Activated naive CD8-positive, alpha-beta T cell treated with anti-CD3 and anti-CD28 coated beads, Interleukin-2, amount 10 ng/mL, durations not matched to agents 7 days and 5 days (primary cell): Measurements from ENCODE around the gene CA10. TPM values are rescaled to one million over a fixed set of nuclear protein-coding genes. Genes with fewer than 3 reads are reported as not detected.

Experiments
- ATAC-seq: fragments of 150-1000 bp; cut with Tn5 transposase; one replicate; pipeline ENCODE4 v1.10.0; 2021; ENCODE audit warnings: low read depth, moderate library complexity
- POLR2A ChIA-PET: fragments of 350-600 bp; sonication (Branson Sonifier 250); formaldehyde crosslinking; loops from one replicate; lab custom pipeline; 2021; ENCODE audit warnings: antibody characterized with exemption; lab: Charles Lee
- DNase-seq: peaks from one replicate; pipeline ENCODE4 v3.0.0; 2021
- H3K27ac Mint-ChIP-seq: one replicate; pipeline ENCODE4 v1.8.0; 2022; ENCODE audit warnings: mild to moderate bottlenecking, mixed read lengths
- H3K27me3 Mint-ChIP-seq: one replicate; pipeline ENCODE4 v1.8.0; 2022; ENCODE audit warnings: mild to moderate bottlenecking, moderate library complexity, mixed read lengths
- H3K36me3 Mint-ChIP-seq: one replicate; pipeline ENCODE4 v1.8.0; 2021; ENCODE audit warnings: mild to moderate bottlenecking, mixed read lengths
- H3K4me1 Mint-ChIP-seq: one replicate; pipeline ENCODE4 v1.8.0; 2021; ENCODE audit warnings: mixed read lengths
- H3K4me3 Mint-ChIP-seq: one replicate; pipeline ENCODE4 v1.8.0; 2022; ENCODE audit warnings: mild to moderate bottlenecking, moderate library complexity, mixed read lengths
- H3K9me3 Mint-ChIP-seq: one replicate; pipeline ENCODE4 v1.8.0; 2021; ENCODE audit warnings: mixed read lengths
- total RNA-seq, 2 experiments: library from RNA; stranded (reverse); gene quantifications; one replicate each; pipeline ENCODE4 v1.2.3, GENCODE V29; 2021

CA10 gene
- total RNA-seq, 2 experiments from 2014 or later = 0.20 TPM; not detected in 1

DNA sequence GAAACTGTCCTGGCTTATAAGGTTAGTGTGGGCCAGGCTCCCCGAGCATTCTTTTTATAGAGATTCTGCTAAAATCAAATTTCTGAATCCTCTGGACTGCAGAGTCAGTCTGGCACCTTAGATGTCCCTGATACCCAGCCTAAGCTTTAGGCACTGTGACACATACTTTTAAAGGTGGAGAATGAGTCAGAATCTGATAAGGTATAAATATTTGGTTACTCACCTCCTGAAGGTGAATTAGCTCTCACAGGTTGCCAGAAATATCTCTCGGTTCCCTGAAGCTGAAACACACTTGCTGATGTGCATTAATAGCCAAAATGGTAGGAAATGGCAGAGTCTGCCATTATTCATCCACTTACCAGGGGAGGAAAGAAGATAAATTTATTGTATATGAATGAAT lies 451.3 kb downstream of the CA10 start:
- no peak overlapping the region for H3K4me3 Mint-ChIP-seq
- ATAC-seq (no peak), DNase-seq (no peak)
- H3K9me3 Mint-ChIP-seq = no peaks in the 10 kb centered on the region
- POLR2A ChIA-PET = no interaction called here
- H3K4me1 Mint-ChIP-seq = no peaks in the 10 kb centered on the region
- H3K27ac Mint-ChIP-seq = no peak overlapping the region
- H3K27me3 Mint-ChIP-seq = peaks cover 22% of the 10 kb centered on the region
- no peaks in the 10 kb centered on the region for H3K36me3 Mint-ChIP-seq

GRCh38 chr17:51706093-51706492 lies 452.4 kb downstream of the CA10 start:
- no peak for DNase-seq
- Mint-ChIP-seq H3K27ac (no peak overlapping the region), H3K9me3 (no peaks in the 10 kb centered on the region), H3K4me1 (no peaks in the 10 kb centered on the region), H3K4me3 (no peak overlapping the region), H3K27me3 (peaks cover 14% of the 10 kb centered on the region), H3K36me3 (no peaks in the 10 kb centered on the region)
- no peak for ATAC-seq
- POLR2A ChIA-PET = no interaction called here

DNA sequence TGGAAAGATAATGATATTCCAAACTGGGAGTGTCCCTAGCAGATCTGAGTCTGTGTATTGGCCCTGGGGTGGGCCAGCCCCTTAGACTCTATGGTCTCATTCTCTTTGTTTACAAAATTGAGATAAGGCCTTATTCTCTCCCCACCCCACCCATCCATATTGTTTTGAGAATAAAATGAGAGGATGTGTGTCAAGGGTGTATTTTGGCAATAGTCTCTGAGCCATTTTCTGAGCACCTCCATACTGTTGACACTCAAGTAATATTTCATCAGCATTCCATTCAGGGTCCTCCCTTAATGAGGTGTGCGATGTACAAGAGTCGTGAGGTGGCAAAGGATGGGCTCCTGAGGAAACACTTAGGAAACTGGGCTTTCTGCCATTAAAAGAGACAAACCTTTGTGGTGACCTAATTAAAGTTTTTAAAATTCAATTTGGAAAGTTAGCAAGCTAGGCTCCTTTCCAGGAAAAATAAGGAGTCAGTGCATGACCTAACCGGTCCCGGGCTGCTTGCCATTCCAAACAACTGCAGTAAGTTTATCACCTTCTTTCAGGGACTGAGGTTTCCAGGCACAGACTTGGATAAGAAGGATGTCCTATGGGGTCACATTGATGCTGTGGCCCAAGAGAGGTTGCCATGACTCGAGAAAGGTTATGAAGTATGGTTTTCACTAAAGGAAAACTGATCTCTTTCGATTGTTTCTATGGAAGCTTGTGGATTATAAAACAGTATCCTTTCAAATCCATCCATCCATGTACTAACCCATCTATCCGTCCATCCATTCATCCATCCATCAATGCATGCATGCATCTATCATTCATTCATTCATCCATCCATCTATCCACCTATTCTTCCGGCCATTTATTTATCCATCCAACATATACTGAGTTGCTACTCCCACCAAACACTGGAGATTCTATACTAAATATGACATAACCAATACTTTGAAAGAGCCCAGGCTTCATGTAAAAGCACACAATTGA lies 454.9 kb downstream of the CA10 start:
- no peak for DNase-seq
- Mint-ChIP-seq H3K36me3 (no peaks in the 10 kb centered on the region), H3K4me1 (no peaks in the 10 kb centered on the region), H3K9me3 (no peaks in the 10 kb centered on the region), H3K4me3 (no peak overlapping the region), H3K27ac (no peak overlapping the region), H3K27me3 (no peaks in the 10 kb centered on the region)
- POLR2A ChIA-PET = no interaction called here
- ATAC-seq = no peak

DNA sequence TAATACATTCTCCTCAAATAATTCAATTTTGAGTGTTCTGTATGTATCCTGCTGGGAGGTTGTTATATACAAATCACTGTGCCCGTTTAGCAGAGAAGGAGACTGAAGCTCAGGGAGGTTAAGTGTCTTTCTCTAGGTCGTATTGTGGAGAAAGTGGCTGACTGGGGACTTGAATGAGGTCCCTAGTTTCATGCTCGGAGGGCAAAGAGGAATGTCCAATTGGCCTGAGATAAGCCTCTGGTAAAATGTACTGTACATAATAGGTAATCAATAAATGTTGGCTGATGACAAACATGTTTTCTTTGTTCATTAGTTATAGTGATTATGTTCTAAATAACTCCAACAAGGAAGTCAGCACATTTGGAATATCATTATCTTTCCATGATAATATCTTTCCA lies 455.6 kb downstream of the CA10 start:
- Mint-ChIP-seq H3K4me1 (no peaks in the 10 kb centered on the region), H3K27ac (no peak overlapping the region), H3K27me3 (no peaks in the 10 kb centered on the region), H3K9me3 (no peaks in the 10 kb centered on the region), H3K4me3 (no peak overlapping the region), H3K36me3 (no peaks in the 10 kb centered on the region)
- ATAC-seq (no peak), DNase-seq (no peak)
- POLR2A ChIA-PET = no interaction called here

DNA sequence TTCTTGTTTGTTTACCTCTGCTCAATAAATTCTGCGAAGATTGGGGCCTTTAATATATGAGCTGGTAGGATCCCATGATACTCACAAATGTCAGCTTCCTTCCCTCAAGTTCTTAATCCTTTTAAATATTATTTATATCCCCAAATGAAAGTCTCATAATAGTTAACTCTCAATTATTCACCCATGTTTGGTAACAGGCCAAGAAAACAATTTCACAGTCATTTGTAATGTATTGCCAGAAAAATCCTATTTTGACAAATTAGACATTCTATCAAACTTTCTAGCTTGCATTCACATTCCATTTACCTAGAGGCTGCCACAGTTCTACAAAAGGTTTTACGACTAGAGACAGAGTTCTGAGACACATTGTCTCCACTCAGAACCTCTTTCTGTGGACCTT lies 457.0 kb downstream of the CA10 start:
- Mint-ChIP-seq H3K4me1 (no peaks in the 10 kb centered on the region), H3K27me3 (no peaks in the 10 kb centered on the region), H3K4me3 (no peak overlapping the region), H3K27ac (no peak overlapping the region), H3K36me3 (no peaks in the 10 kb centered on the region), H3K9me3 (no peaks in the 10 kb centered on the region)
- POLR2A ChIA-PET = no interaction called here
- ATAC-seq = no peak
- DNase-seq = no peak

- DNase-seq (no peak), ATAC-seq (no peak)
- H3K27me3 Mint-ChIP-seq = no peaks in the 10 kb centered on the region
- H3K36me3 Mint-ChIP-seq = no peaks in the 10 kb centered on the region
- H3K4me1 Mint-ChIP-seq = no peaks in the 10 kb centered on the region
- POLR2A ChIA-PET = no interaction called here
- no peaks in the 10 kb centered on the region for H3K9me3 Mint-ChIP-seq
- H3K4me3 Mint-ChIP-seq = no peak overlapping the region
- H3K27ac Mint-ChIP-seq = no peak overlapping the region
These were observed 458.3 kb downstream of the CA10 start for GRCh38 chr17:51700011-51700760.

DNA sequence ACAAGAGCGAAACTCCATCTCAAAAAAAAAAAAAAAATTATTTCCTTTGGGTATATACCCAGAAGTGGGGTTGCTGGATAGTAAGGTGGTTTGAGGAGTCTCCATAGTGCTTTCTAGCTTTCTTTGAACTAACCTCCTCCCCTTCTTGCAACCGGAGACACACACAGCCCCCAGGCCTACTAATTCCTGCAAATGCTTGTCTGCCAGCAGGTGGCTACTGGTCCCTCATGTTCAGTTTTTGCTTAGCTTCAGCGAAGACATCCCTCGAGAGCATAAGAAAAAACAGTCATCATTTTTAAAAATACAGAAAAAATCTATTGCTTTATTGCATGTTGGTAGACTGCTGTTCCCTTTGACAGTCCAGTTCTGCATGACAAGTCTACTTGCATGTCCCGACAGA lies 459.2 kb downstream of the CA10 start:
- DNase-seq (no peak), ATAC-seq (no peak)
- H3K4me1 Mint-ChIP-seq = no peaks in the 10 kb centered on the region
- H3K36me3 Mint-ChIP-seq = no peaks in the 10 kb centered on the region
- H3K27me3 Mint-ChIP-seq = no peaks in the 10 kb centered on the region
- H3K27ac Mint-ChIP-seq = no peak overlapping the region
- POLR2A ChIA-PET = no interaction called here
- H3K4me3 Mint-ChIP-seq = no peak overlapping the region
- no peaks in the 10 kb centered on the region for H3K9me3 Mint-ChIP-seq

DNA sequence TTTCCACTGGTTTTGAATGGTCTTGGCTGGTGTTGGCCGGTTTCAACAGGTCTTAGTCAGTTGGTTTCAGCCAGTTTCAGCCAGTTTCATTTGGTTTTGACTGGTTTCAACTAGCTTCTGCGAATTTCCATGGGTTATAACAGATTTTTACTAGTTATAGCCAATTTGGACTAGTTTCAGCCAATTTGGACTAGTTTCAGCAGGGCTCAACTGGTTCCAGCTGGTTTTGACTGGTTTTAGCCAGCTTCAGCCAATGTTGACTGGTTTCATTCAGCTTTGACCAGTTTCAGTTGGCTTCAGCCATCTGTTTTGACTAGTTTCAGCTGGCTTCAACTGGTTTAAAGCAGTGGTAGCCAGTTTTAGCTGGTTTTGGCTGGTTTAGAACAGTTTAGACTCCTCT lies 465.6 kb downstream of the CA10 start:
- no peaks in the 10 kb centered on the region for H3K9me3 Mint-ChIP-seq
- no peaks in the 10 kb centered on the region for H3K4me1 Mint-ChIP-seq
- ATAC-seq (no peak), DNase-seq (no peak)
- POLR2A ChIA-PET = no interaction called here
- peaks cover 2% of the 10 kb centered on the region for H3K27me3 Mint-ChIP-seq
- H3K36me3 Mint-ChIP-seq = no peaks in the 10 kb centered on the region
- no peak overlapping the region for H3K4me3 Mint-ChIP-seq
- no peak overlapping the region for H3K27ac Mint-ChIP-seq

DNA sequence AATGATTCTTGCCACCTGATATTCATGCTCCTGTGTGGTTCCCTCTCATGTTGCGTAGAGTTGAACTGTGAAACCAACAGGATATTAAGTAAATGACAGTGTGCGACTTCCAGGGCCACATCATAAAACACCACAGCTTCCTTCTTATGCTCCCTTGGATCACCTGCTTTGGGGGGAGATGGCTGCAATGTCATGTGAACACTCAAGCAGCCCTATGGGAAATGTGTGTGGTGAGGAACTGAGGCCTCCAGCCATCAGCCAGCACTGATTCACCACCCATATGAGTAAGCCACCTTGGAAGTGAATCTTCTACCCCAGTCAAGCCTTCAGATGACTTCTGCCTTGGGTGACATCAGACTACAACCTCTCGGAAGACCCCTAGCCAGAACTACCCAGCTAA lies 470.6 kb downstream of the CA10 start:
- H3K36me3 Mint-ChIP-seq = no peaks in the 10 kb centered on the region
- H3K4me1 Mint-ChIP-seq = no peaks in the 10 kb centered on the region
- DNase-seq (no peak), ATAC-seq (no peak)
- no peaks in the 10 kb centered on the region for H3K9me3 Mint-ChIP-seq
- peaks cover 2% of the 10 kb centered on the region for H3K27me3 Mint-ChIP-seq
- POLR2A ChIA-PET = no interaction called here
- no peak overlapping the region for H3K4me3 Mint-ChIP-seq
- H3K27ac Mint-ChIP-seq = no peak overlapping the region

DNA sequence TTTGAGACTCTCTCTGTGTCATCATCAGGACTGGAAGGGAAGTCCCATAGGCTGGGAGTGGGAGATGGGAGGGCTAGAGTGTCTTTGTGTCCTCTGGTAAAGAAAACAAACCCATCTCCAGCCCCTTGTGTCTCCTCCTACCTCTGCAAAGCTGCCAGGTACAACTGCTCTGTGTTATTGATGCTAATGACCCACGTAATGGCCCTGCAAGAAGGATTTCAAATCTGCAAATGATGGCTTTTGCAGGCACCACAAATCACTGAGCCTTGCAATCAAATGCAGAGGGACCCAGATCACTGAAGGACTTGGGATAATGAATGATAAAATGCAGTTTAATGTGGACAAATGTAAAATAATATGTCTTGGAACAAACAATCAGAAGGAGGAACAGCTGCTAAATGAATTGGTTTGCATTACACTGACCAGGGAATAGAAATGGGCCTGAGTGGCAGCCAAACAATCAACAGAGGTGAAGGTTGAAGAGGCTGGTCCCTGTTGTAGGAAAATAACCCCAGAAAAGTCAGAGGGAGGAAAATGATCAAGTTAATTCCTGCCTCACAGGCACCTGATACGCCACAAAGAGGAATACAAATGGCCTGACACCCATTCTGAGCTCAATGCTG lies 473.1 kb downstream of the CA10 start:
- POLR2A ChIA-PET = no interaction called here
- H3K4me3 Mint-ChIP-seq = no peak overlapping the region
- no peak overlapping the region for H3K27ac Mint-ChIP-seq

GRCh38 chr17:51684214-51684613 lies 474.3 kb downstream of the CA10 start:
- Mint-ChIP-seq H3K4me1 (no peaks in the 10 kb centered on the region), H3K9me3 (no peaks in the 10 kb centered on the region), H3K27me3 (peaks cover 7% of the 10 kb centered on the region), H3K4me3 (no peak overlapping the region), H3K36me3 (no peaks in the 10 kb centered on the region), H3K27ac (no peak overlapping the region)
- ATAC-seq (no peak), DNase-seq (no peak)
- POLR2A ChIA-PET = no interaction called here

More for the DNA sequence above, 473.1 kb downstream of the CA10 start:
- no peak for DNase-seq
- Mint-ChIP-seq H3K4me1 (no peaks in the 10 kb centered on the region), H3K36me3 (no peaks in the 10 kb centered on the region), H3K9me3 (no peaks in the 10 kb centered on the region), H3K27me3 (peaks cover 7% of the 10 kb centered on the region)
- no peak for ATAC-seq

DNA sequence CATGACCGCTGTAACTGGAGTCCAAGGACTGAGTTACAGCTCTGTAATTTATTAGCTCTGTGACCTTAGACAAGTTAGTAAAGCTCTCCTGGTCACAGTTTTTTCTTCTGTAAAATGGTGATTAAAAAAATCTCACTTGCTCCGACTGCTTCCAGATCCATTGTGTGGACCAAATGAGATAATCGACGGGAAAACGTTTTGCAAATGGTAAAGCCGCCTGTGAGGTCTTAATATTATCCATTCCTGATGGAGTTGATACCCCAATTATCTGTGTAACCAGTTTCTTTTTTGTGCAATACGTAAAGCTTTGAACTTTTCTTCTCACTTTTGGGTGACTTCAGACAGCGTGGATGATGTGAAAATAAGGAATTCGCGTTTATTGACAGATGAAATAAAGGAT lies 475.2 kb downstream of the CA10 start:
- ATAC-seq = no peak
- Mint-ChIP-seq H3K27me3 (peaks cover 7% of the 10 kb centered on the region), H3K9me3 (no peaks in the 10 kb centered on the region), H3K27ac (no peak overlapping the region), H3K4me3 (no peak overlapping the region), H3K36me3 (no peaks in the 10 kb centered on the region), H3K4me1 (no peaks in the 10 kb centered on the region)
- DNase-seq = no peak
- POLR2A ChIA-PET = no interaction called here

- ATAC-seq = no peak
- H3K4me3 Mint-ChIP-seq = no peak overlapping the region
- no peaks in the 10 kb centered on the region for H3K4me1 Mint-ChIP-seq
- H3K9me3 Mint-ChIP-seq = no peaks in the 10 kb centered on the region
- H3K27ac Mint-ChIP-seq = no peak overlapping the region
- POLR2A ChIA-PET = no interaction called here
- DNase-seq = no peak
- H3K27me3 Mint-ChIP-seq = peaks cover 7% of the 10 kb centered on the region
- H3K36me3 Mint-ChIP-seq = no peaks in the 10 kb centered on the region
These were observed 476.4 kb downstream of the CA10 start for GRCh38 chr17:51682115-51682514.
